Suprapubic skin (tissue), 4 donors: ENCODE measurements around the gene UNC5B. TPM values are rescaled to one million over a fixed set of nuclear protein-coding genes. Genes with fewer than 3 reads are reported as not detected.

Experiments
- DNase-seq, 2 donors: peaks; one replicate each; pipeline ENCODE4 v3.0.0-alpha.2; 2019; ENCODE audit warnings: low spot score in 2 of 2
- H3K27ac ChIP-seq: fragments of 200-600 bp; sonication (generic); one replicate; pipeline ENCODE4 v1.5.1; 2019
- H3K27me3 ChIP-seq: fragments of 200-600 bp; sonication (generic); one replicate; pipeline ENCODE4 v1.5.1; 2019
- H3K36me3 ChIP-seq: fragments of 200-600 bp; sonication (generic); one replicate; pipeline ENCODE4 v1.5.1; 2019
- H3K4me1 ChIP-seq: fragments of 200-600 bp; sonication (generic); one replicate; pipeline ENCODE4 v1.5.1; 2019
- H3K4me3 ChIP-seq: fragments of 200-600 bp; sonication (generic); one replicate; pipeline ENCODE4 v1.5.1; 2019; ENCODE audit warnings: mild to moderate bottlenecking
- H3K9me3 ChIP-seq: fragments of 200-600 bp; sonication (generic); one replicate; pipeline ENCODE4 v1.5.1; 2019
- EP300 ChIP-seq: sonication (generic); formaldehyde crosslinking; IDR thresholded peaks from one replicate; pipeline ENCODE4 v1.6.1; 2017; ENCODE audit warnings: antibody characterized with exemption
- POLR2A ChIP-seq, 2 donors: fragments of 450-650 bp; IDR thresholded peaks; one replicate each; pipeline ENCODE4 v1.6.1; 2017; ENCODE audit warnings: antibody characterized with exemption in 2 of 2, mild to moderate bottlenecking in 2 of 2, moderate library complexity in 2 of 2
- POLR2AphosphoS5 ChIP-seq, 3 donors: sonication (generic); formaldehyde crosslinking; IDR thresholded peaks; one replicate each; pipeline ENCODE4 v1.6.1; 2017; ENCODE audit warnings: antibody characterized with exemption in 3 of 3
- WGBS: methylation state at CpG from one replicate; pipeline ENCODE4 v1.1.5; 2018; 5-methylcytosine and 5-hydroxymethylcytosine counted together
- total RNA-seq, 4 donors: library from RNA; depleted of rRNA; stranded (reverse); fragments of >200 nt; gene quantifications; one replicate each; pipeline ENCODE4 v1.1.0, GENCODE V29; 2016
- TF ChIP-seq, protein P1 (sequence below), 2 donors: fragments of 200-600 bp in 1 of 2; fragments of 450-650 bp in 1 of 2; sonication (generic) in 1 of 2; IDR thresholded peaks; one replicate each; pipeline ENCODE4 v1.5.1; 2016 to 2019; ENCODE audit warnings: antibody characterized with exemption in 2 of 2, mild to moderate bottlenecking in 1 of 2, moderate library complexity in 1 of 2

UNC5B gene
- total RNA-seq, 4 donors from 2014 or later: 7.2 to 45.7 (median 14.7) TPM

DNA sequence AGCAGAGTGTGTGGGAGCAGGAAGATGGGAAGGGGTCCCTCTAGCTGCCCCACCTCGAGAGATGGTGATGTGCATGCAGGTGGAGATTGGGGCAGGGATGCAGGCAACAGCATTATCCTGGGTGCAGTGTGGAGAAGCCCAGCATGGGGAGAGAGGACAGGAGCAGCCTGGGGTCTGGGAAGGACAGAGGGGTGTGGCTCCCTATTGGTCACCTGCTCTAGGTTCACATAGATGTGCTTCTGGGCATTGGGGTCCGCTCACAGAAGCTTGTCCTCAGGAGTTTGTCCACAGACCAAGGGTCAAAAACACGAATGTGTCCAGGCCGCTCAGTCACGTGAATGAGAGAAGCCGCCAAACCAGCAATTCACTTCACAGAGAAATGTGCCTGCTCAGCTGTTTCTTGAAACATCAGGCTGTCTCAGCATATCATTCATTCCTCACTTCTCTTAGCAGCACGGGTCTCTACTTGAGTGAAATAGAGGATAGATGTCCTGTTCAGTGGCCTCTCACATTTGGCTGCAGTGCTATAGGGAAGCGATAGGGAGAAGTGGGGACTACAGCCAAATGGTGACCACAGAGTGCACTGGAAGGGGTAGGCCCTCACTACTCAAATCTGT lies 95.2 kb downstream of the UNC5B start:
- Histone ChIP-seq H3K4me1 (peaks cover 5% of the 10 kb centered on the region), H3K27ac (no peak overlapping the region), H3K27me3 (no peaks in the 10 kb centered on the region), H3K9me3 (no peaks in the 10 kb centered on the region), H3K36me3 (no peaks in the 10 kb centered on the region), H3K4me3 (no peak overlapping the region)
- DNase-seq: no peak
- 78% methylated on average over 8 of the region's 8 CpGs for WGBS
- TF ChIP-seq POLR2AphosphoS5 (IDR thresholded peaks at IDR 0.05): no peak
- TF ChIP-seq, protein P1, sequence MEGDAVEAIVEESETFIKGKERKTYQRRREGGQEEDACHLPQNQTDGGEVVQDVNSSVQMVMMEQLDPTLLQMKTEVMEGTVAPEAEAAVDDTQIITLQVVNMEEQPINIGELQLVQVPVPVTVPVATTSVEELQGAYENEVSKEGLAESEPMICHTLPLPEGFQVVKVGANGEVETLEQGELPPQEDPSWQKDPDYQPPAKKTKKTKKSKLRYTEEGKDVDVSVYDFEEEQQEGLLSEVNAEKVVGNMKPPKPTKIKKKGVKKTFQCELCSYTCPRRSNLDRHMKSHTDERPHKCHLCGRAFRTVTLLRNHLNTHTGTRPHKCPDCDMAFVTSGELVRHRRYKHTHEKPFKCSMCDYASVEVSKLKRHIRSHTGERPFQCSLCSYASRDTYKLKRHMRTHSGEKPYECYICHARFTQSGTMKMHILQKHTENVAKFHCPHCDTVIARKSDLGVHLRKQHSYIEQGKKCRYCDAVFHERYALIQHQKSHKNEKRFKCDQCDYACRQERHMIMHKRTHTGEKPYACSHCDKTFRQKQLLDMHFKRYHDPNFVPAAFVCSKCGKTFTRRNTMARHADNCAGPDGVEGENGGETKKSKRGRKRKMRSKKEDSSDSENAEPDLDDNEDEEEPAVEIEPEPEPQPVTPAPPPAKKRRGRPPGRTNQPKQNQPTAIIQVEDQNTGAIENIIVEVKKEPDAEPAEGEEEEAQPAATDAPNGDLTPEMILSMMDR (IDR thresholded peaks at IDR 0.05): no peak
- TF ChIP-seq POLR2A (IDR thresholded peaks at IDR 0.05): no peak
- TF ChIP-seq EP300: no peak

- 69% methylated on average over 2 of the region's 2 CpGs for WGBS
- no peaks in the 10 kb centered on the region for H3K27me3 ChIP-seq
- no peak overlapping the region for H3K4me3 ChIP-seq
- no peaks in the 10 kb centered on the region for H3K9me3 ChIP-seq
- no peaks in the 10 kb centered on the region for H3K36me3 ChIP-seq
- no peak for DNase-seq
- H3K27ac ChIP-seq: no peak overlapping the region
- TF ChIP-seq, protein P1 (IDR thresholded peaks at IDR 0.05): no peak
- no peak for TF ChIP-seq POLR2A (IDR thresholded peaks at IDR 0.05)
- TF ChIP-seq POLR2AphosphoS5 (IDR thresholded peaks at IDR 0.05): no peak
- TF ChIP-seq EP300: no peak
- H3K4me1 ChIP-seq: peaks cover 11% of the 10 kb centered on the region
Observed at GRCh38 chr10:71308244-71308643, 95.9 kb downstream of the UNC5B start.

DNA sequence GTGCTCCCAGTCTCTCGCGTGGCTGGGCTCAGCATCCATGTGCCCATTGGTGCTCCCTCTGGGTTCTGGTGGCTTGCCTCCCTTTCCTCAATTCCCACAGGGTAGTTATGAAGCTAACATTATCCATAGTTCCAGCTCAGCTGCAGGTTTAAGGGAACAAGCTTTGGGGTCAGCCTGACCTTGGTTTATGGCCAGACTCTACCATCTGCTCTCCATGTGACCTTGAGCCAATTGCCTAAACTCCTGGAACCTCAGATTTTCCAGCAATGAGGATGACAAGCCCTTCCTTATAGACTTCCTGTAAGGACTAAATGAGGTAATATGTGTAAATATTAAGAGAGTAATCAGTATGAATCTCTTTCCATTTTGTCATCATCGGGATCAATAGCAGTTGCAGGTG lies 96.6 kb downstream of the UNC5B start:
- H3K4me1 ChIP-seq: peaks cover 19% of the 10 kb centered on the region
- H3K4me3 ChIP-seq: no peak overlapping the region
- H3K27me3 ChIP-seq: no peaks in the 10 kb centered on the region
- DNase-seq: no peak
- no peak for TF ChIP-seq EP300
- H3K9me3 ChIP-seq: no peaks in the 10 kb centered on the region
- WGBS: 75% methylated on average over 3 of the region's 3 CpGs
- H3K27ac ChIP-seq: no peak overlapping the region
- H3K36me3 ChIP-seq: no peaks in the 10 kb centered on the region

GRCh38 chr10:71309919-71310318 lies 97.5 kb downstream of the UNC5B start:
- no peaks in the 10 kb centered on the region for H3K27me3 ChIP-seq
- H3K9me3 ChIP-seq: no peaks in the 10 kb centered on the region
- H3K27ac ChIP-seq: no peak overlapping the region
- no peaks in the 10 kb centered on the region for H3K36me3 ChIP-seq
- TF ChIP-seq EP300: no peak
- TF ChIP-seq, protein P1 (IDR thresholded peaks at IDR 0.05): no peak
- TF ChIP-seq POLR2A (IDR thresholded peaks at IDR 0.05): no peak
- TF ChIP-seq POLR2AphosphoS5 (IDR thresholded peaks at IDR 0.05): no peak
- DNase-seq: no peak
- WGBS: 71% methylated on average over 3 of the region's 3 CpGs
- H3K4me1 ChIP-seq: peaks cover 28% of the 10 kb centered on the region
- H3K4me3 ChIP-seq: no peak overlapping the region

- TF ChIP-seq POLR2A (IDR thresholded peaks at IDR 0.05) (no peak), EP300 (no peak), POLR2AphosphoS5 (IDR thresholded peaks at IDR 0.05) (no peak)
- TF ChIP-seq, protein P1 (IDR thresholded peaks at IDR 0.05): no peak
- Histone ChIP-seq H3K36me3 (no peaks in the 10 kb centered on the region), H3K9me3 (no peaks in the 10 kb centered on the region), H3K27me3 (no peaks in the 10 kb centered on the region), H3K4me3 (no peak overlapping the region), H3K27ac (no peak overlapping the region), H3K4me1 (peaks cover 28% of the 10 kb centered on the region)
- 59% methylated on average over 1 of the region's 1 CpG for WGBS
- no peak for DNase-seq
Observed at GRCh38 chr10:71312220-71312619, 99.8 kb downstream of the UNC5B start.
